Vagina (tissue), 2 donors: ENCODE measurements around the gene F8A1. TPM values are rescaled to one million over a fixed set of nuclear protein-coding genes. Genes with fewer than 3 reads are reported as not detected.
A peak's percentile ranks its signal among the peaks of the same experiment; 100 is the strongest.
"Not testable (repeated sequence)": the region's sequence is repeated elsewhere in the genome, so short reads cannot be mapped to it uniquely, and the experiment has no call there.

Source experiments
- DNase-seq, 2 donors: peaks; one replicate each; pipeline ENCODE4 v3.0.0-alpha.2; 2017; ENCODE audit errors: extremely low spot score in 2 of 2
- H3K27ac ChIP-seq: fragments of 200-600 bp; sonication (generic); one replicate; pipeline ENCODE4 v1.5.1; 2019
- H3K27me3 ChIP-seq: fragments of 200-600 bp; sonication (generic); one replicate; pipeline ENCODE4 v1.5.1; 2019
- H3K36me3 ChIP-seq, 2 donors: fragments of 200-600 bp; sonication (generic); one replicate each; pipeline ENCODE4 v1.5.1; 2017 to 2019
- H3K4me1 ChIP-seq: fragments of 200-600 bp; sonication (generic); one replicate; pipeline ENCODE4 v1.5.1; 2019
- H3K4me3 ChIP-seq, 2 donors: fragments of 200-600 bp; sonication (generic); 1 replicate in 1 of 2; 2 replicates in 1 of 2; pipeline ENCODE4 v1.5.1; 2016 to 2019
- H3K9me3 ChIP-seq: fragments of 200-600 bp; sonication (generic); one replicate; pipeline ENCODE4 v1.5.1; 2019
- CTCF ChIP-seq, 3 experiments: fragments of 450-650 bp in 2 of 3; fragments of 200-600 bp in 1 of 3; sonication (generic) in 1 of 3; IDR thresholded peaks; one replicate each; pipeline ENCODE4 v1.5.1; 2017 to 2019; ENCODE audit warnings: antibody characterized with exemption in 3 of 3, mild to moderate bottlenecking in 2 of 3, moderate library complexity in 2 of 3
- POLR2A ChIP-seq, 2 donors: fragments of 450-650 bp; IDR thresholded peaks; one replicate each; pipeline ENCODE4 v1.6.1; 2017; ENCODE audit warnings: antibody characterized with exemption in 2 of 2, mild to moderate bottlenecking in 2 of 2, moderate library complexity in 2 of 2
- POLR2AphosphoS5 ChIP-seq, 2 donors: sonication (generic); formaldehyde crosslinking; IDR thresholded peaks; one replicate each; pipeline ENCODE4 v1.9.0; 2017; ENCODE audit warnings: antibody characterized with exemption in 2 of 2, mild to moderate bottlenecking in 2 of 2, low read depth in 1 of 2; ENCODE audit not compliant: insufficient read depth in 1 of 2
- intact Hi-C: fragments of 100-400 bp; cut with DNase I; formaldehyde crosslinking; loops from one replicate; pipeline ENCODE4 v1.15.1; 2023
- microRNA counts, 2 donors: library from miRNA; unstranded; fragments of <30 nt; microRNA quantifications; one replicate each; lab custom pipeline; 2016 to 2017
- microRNA-seq: library from miRNA; unstranded; fragments of <30 nt; microRNA quantifications from one replicate; pipeline ENCODE4, GENCODE V29; 2017; ENCODE audit warnings: borderline number of aligned reads, borderline replicate concordance
- small RNA-seq: library from RNA; depleted of rRNA; stranded (forward); fragments of <200 nt; gene quantifications from one replicate; pipeline ENCODE3, GENCODE V24; 2016
- total RNA-seq: library from RNA; depleted of rRNA; stranded (reverse); fragments of >200 nt; gene quantifications from one replicate; pipeline ENCODE4 v1.2.3, GENCODE V29; 2016

F8A1 gene
- total RNA-seq, 1 donor from 2014 or later, result 8.1 TPM

GRCh38 chrX:154914052-154914451 lies 27.9 kb downstream of the F8A1 start:
- H3K27ac ChIP-seq, result no peak overlapping the region
- intact Hi-C loops, result no loop called here
- no peak overlapping the region for H3K4me3 ChIP-seq

DNA sequence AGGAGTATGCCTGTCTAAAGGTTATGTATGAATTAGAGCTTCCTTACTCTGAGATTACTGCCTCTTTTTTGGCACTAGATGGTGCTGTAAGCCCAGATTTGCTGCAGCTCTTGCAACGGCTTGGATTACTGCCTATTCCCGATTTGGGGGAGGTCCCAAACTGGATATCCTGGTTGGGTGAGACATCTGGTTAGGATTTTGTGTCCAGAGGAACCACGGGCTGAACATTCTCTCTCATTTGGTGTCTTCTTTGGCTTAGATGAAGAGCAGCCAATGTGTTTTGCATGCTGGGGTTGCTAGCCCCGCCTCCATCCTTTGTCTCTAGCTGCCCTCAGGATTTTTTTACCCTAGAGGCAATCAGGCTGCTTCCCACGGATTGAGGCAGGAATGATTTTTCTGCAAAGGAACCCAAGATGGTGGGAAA lies 31.9 kb downstream of the F8A1 start:
- H3K4me3 ChIP-seq, result no peak overlapping the region
- no peaks in the 10 kb centered on the region for H3K27me3 ChIP-seq
- no peak for TF ChIP-seq POLR2AphosphoS5 (IDR thresholded peaks at IDR 0.05; ENCODE audit: insufficient read depth in 1 of 2, low read depth in 1 of 2)
- TF ChIP-seq POLR2A (IDR thresholded peaks at IDR 0.05), result no peak
- TF ChIP-seq CTCF (IDR thresholded peaks at IDR 0.05), result peak in 2 of 3 experiments; percentile 31 to 48
- no peaks in the 10 kb centered on the region for H3K9me3 ChIP-seq
- no peaks in the 10 kb centered on the region for H3K36me3 ChIP-seq
- intact Hi-C loops, result no loop called here
- no peak for DNase-seq
- H3K4me1 ChIP-seq, result no peaks in the 10 kb centered on the region
- no peak overlapping the region for H3K27ac ChIP-seq

More at GRCh38 chrX:154914052-154914451, 27.9 kb downstream of the F8A1 start:
- DNase-seq, result no peak
- TF ChIP-seq POLR2A (IDR thresholded peaks at IDR 0.05), result no peak
- no peaks in the 10 kb centered on the region for H3K9me3 ChIP-seq
- no peaks in the 10 kb centered on the region for H3K27me3 ChIP-seq
- H3K4me1 ChIP-seq, result no peaks in the 10 kb centered on the region
- H3K36me3 ChIP-seq, result no peaks in the 10 kb centered on the region

GRCh38 chrX:154924771-154925170 lies 38.6 kb downstream of the F8A1 start:
- H3K9me3 ChIP-seq, intact Hi-C loops, H3K4me3 ChIP-seq: not testable (repeated sequence)

More at GRCh38 chrX:154924771-154925170, 38.6 kb downstream of the F8A1 start:
- H3K36me3 ChIP-seq, H3K27ac ChIP-seq, DNase-seq, H3K27me3 ChIP-seq, H3K4me1 ChIP-seq: not testable (repeated sequence)

MicroRNAs encoded within 50 kb of the gene (microRNA counts, 767-probe panel; counts per million panel counts)
- 238 to 261 counts per million in 2 donors for microRNA hsa-miR-1184 (lab: Ali Mortazavi, UCI)

Small RNA genes within 50 kb of the gene (microRNA-seq; reads per million reads assigned to microRNA genes)
- gene MIR1184-1, result not detected

Small RNA genes within 50 kb of the gene (small RNA-seq; reads per million reads assigned to genes)
- not detected for gene MIR1184-1

Other genes starting within 250 kb of the F8A1 start
- gene CTAG2, start 232.8 kb upstream of the F8A1 start, total RNA-seq, result not detected
- 7.6 TPM for gene GAB3, start 135.3 kb upstream of the F8A1 start, total RNA-seq
- gene DKC1, start 123.5 kb upstream of the F8A1 start, total RNA-seq, result 22.8 TPM
- 15.7 TPM for gene MPP1, start 80.9 kb upstream of the F8A1 start, total RNA-seq
- gene SMIM9, start 51.7 kb upstream of the F8A1 start, total RNA-seq, result not detected
- 5.4 TPM for gene F8, start 136.4 kb downstream of the F8A1 start, total RNA-seq
- gene FUNDC2, start 140.5 kb downstream of the F8A1 start, total RNA-seq, result 53.5 TPM
- 21.9 TPM for gene CMC4, start 184.8 kb downstream of the F8A1 start, total RNA-seq
- gene MTCP1, start 184.8 kb downstream of the F8A1 start, total RNA-seq, result 6.9 TPM
- 11.5 TPM for gene BRCC3, start 185.2 kb downstream of the F8A1 start, total RNA-seq